NCI-H2029 treated with DMSO at 0.1 percent for 48 hours (cell line): ENCODE measurements around the gene MYH1.

ENCODE experiments used
- DNase-seq: peaks from one replicate; lab custom pipeline; 2025; lab: John Stamatoyannopoulos, UW

MYH1 gene

GRCh38 chr17:10477701-10478100, 40.6 kb downstream of the MYH1 start:
- no peak for DNase-seq

- no peak for DNase-seq
These were observed 43.8 kb downstream of the MYH1 start for GRCh38 chr17:10474536-10474935.

- no peak for DNase-seq
These were observed 46.5 kb downstream of the MYH1 start for GRCh38 chr17:10471858-10472257.

- DNase-seq = no peak
These were observed 48.9 kb downstream of the MYH1 start, which contains the start of gene MYH4 for GRCh38 chr17:10469459-10469858. MYH4 (minus strand) TSS chr17:10469559; CDS start chr17:10466745, 2,814 bp downstream.

GRCh38 chr17:10463402-10463801, 54.9 kb downstream of the MYH1 start:
- no peak for DNase-seq

DNA sequence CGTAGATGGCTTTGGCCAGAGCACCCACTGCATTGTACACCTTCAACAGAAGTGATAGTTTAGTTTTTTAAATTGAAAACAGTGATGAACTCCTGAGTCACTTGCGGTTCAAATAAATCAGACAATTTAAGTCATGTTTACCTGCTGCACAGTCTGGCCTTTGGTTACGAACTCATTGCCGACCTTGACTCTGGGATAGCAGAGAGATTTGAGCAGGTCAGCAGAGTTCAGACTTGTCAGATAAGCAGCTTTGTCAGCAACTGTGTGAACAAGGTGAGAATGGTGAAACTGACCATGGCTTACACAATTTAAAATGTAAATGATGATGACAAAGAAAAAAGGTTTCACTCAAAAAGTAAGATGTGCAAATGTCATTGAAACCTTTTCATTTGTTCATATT, 58.3 kb downstream of the MYH1 start:
- DNase-seq = no peak

DNA sequence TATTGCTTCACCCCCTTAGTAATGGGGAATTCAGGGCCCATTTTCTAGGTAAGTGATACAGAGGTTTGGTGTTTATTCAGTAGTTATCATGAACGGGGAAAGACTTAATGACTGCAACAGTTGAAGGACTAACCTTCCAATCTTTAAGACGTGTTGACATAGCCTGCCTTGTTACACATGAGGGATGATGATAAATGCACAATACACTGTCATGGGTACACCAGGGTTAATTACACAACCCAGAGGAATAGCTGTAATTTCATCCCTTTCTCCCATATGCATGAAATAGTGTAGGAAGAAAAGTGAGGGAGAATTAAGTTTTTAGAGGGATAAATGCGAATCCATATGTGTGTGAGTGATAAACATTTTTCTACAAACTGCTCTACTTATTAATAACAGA, 59.6 kb downstream of the MYH1 start:
- no peak for DNase-seq

GRCh38 chr17:10457952-10458351, 60.4 kb downstream of the MYH1 start:
- DNase-seq = no peak

- DNase-seq = no peak
These were observed 71.1 kb downstream of the MYH1 start for GRCh38 chr17:10447026-10447931.
